ENCODE data around the gene PLA2G3. TPM values are rescaled to one million over a fixed set of nuclear protein-coding genes. Genes with fewer than 3 reads are reported as not detected.

PLA2G3 gene
- total RNA-seq, 1 donor from 2014 or later, result 5.0 TPM

DNA sequence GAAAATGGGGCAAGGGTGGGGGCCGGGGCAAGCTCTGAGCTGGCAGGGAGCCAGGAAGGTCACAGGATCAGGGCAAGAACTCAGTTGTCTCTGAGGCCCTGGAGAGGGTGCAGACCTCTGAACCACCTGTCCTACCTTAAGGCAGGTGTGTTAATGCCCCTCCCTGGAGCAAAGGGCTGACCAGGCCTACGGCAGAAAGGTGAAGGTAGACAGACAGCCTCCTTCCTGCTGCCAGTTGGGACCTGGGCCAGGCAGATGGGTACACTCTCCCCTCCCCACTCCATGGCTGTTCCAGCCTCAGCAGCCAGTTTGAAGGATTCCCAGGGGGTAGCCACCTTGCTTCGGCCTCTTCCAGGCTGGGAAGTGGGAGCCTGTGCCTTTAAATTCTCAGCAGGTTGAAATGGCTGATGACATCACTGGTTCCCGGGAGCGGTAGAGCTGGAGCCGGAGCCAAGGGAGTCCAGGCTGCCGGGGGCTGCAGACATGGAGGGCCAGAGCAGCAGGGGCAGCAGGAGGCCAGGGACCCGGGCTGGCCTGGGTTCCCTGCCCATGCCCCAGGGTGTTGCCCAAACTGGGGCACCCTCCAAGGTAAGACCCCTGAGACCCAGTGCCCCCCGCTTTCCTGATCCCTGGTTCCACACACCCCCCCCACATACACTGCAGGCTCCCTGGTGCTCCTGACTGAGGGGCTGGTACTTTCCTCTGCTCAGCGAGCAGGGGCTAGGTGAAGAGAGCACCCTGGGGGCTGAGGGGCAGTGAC lies 17.6 kb downstream of the PLA2G3 start, which contains the start of gene INPP5J:
INPP5J (plus strand) TSS at position 435 of the 760 bp plus-strand sequence; CDS start at position 484, 49 bp downstream.
- Histone ChIP-seq H3K27me3 (ENCODE audit: low read depth) (no peaks in the 10 kb centered on the region), H3K4me3 (peak within 1 kb of the TSS; percentile 51), H3K27ac (peak within 1 kb of the TSS; percentile 68), H3K9me3 (no peaks in the 10 kb centered on the region), H3K36me3 (no peaks in the 10 kb centered on the region), H3K4me1 (peaks cover 7% of the 10 kb centered on the region)
- TF ChIP-seq, protein P1, sequence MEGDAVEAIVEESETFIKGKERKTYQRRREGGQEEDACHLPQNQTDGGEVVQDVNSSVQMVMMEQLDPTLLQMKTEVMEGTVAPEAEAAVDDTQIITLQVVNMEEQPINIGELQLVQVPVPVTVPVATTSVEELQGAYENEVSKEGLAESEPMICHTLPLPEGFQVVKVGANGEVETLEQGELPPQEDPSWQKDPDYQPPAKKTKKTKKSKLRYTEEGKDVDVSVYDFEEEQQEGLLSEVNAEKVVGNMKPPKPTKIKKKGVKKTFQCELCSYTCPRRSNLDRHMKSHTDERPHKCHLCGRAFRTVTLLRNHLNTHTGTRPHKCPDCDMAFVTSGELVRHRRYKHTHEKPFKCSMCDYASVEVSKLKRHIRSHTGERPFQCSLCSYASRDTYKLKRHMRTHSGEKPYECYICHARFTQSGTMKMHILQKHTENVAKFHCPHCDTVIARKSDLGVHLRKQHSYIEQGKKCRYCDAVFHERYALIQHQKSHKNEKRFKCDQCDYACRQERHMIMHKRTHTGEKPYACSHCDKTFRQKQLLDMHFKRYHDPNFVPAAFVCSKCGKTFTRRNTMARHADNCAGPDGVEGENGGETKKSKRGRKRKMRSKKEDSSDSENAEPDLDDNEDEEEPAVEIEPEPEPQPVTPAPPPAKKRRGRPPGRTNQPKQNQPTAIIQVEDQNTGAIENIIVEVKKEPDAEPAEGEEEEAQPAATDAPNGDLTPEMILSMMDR (IDR thresholded peaks at IDR 0.05), result no peak
- intact Hi-C loops (cut with DNase I), result no loop called here
- ATAC-seq, result peak; percentile 73 to 92
- peak; percentile 43 for DNase-seq

DNA sequence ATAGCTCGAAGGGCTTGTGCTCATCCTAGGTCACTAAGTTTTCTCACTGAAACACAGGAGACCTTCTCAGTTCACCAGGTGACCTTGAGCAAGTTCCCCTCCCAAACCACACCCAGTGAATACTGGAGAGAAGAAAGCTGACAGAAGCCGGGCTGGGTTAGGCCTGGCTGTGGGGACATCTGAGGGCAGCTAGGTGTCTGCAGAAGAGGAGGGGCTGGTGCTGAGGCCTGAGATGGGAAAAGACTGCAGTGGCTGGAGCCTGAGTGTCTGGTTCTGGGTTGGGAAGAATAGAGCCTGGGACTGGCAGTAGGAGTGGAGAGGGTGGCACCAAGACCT lies 18.1 kb downstream of the PLA2G3 start:
- Histone ChIP-seq H3K4me3 (no peak overlapping the region), H3K27me3 (ENCODE audit: low read depth) (no peaks in the 10 kb centered on the region), H3K27ac (peak overlapping the region; percentile 68), H3K36me3 (no peaks in the 10 kb centered on the region), H3K9me3 (no peaks in the 10 kb centered on the region), H3K4me1 (peaks cover 7% of the 10 kb centered on the region)
- TF ChIP-seq, protein P1 (IDR thresholded peaks at IDR 0.05), result no peak
- no peak for DNase-seq
- intact Hi-C loops (cut with DNase I), result no loop called here
- peak in 1 of 2 donors; percentile 22 for ATAC-seq

DNA sequence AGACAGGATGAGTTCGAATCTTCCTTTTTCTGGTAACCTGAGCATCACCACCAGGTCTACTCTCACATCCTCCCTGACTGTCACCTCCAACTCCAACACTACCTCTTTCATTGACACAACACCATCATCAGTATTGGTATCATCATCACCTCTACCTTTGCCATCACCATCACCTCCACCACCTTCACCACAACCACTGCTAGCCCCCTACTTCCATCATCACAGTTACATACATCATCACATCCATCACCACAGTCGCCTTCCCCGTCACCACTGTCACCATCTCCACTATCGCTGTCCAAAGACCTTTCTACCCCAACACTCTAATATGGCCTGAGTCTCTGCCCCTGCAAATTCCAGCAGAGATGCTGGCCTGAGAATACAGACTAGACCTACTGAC lies 18.9 kb downstream of the PLA2G3 start:
- Histone ChIP-seq H3K27ac (no peak overlapping the region), H3K36me3 (no peaks in the 10 kb centered on the region), H3K9me3 (no peaks in the 10 kb centered on the region), H3K27me3 (ENCODE audit: low read depth) (no peaks in the 10 kb centered on the region), H3K4me1 (peaks cover 7% of the 10 kb centered on the region), H3K4me3 (no peak overlapping the region)
- DNase-seq (no peak), ATAC-seq (no peak)
- intact Hi-C loops (cut with DNase I), result no loop called here
- TF ChIP-seq, protein P1 (IDR thresholded peaks at IDR 0.05), result no peak

GRCh38 chr22:31120642-31121041 lies 19.7 kb downstream of the PLA2G3 start:
- H3K36me3 ChIP-seq, result no peaks in the 10 kb centered on the region
- no peak overlapping the region for H3K4me3 ChIP-seq
- peaks cover 7% of the 10 kb centered on the region for H3K4me1 ChIP-seq
- no peaks in the 10 kb centered on the region for H3K27me3 ChIP-seq (ENCODE audit: low read depth)
- intact Hi-C loops (cut with DNase I), result no loop called here
- no peaks in the 10 kb centered on the region for H3K9me3 ChIP-seq
- ATAC-seq, result no peak
- DNase-seq, result no peak
- TF ChIP-seq, protein P1 (IDR thresholded peaks at IDR 0.05), result no peak
- H3K27ac ChIP-seq, result no peak overlapping the region

- H3K27me3 ChIP-seq (ENCODE audit: low read depth), result no peaks in the 10 kb centered on the region
- H3K4me3 ChIP-seq, result no peak overlapping the region
- H3K4me1 ChIP-seq, result peaks cover 7% of the 10 kb centered on the region
- H3K36me3 ChIP-seq, result no peaks in the 10 kb centered on the region
- H3K27ac ChIP-seq, result no peak overlapping the region
- ATAC-seq (no peak), DNase-seq (no peak)
- no peaks in the 10 kb centered on the region for H3K9me3 ChIP-seq
- TF ChIP-seq, protein P1 (IDR thresholded peaks at IDR 0.05), result no peak
- intact Hi-C loops (cut with DNase I), result no loop called here
Measured at GRCh38 chr22:31120230-31120629, 20.1 kb downstream of the PLA2G3 start.

All from lower lobe of right lung (tissue), 2 donors.